Activated T-helper 9 cell treated with anti-CD3 and anti-CD28 coated beads, Interleukin-2, amount 50 U/mL, for 16 hours (primary cell): Measurements from ENCODE around the gene TNS3.

Experiments used
- DNase-seq: peaks from one replicate; pipeline ENCODE4 v3.0.0-alpha.2; 2020; ENCODE audit warnings: low read depth

Gene TNS3

GRCh38 chr7:47366211-47366610 lies 215.7 kb downstream of the TNS3 start:
- DNase-seq, result no peak

- no peak for DNase-seq
Measured at GRCh38 chr7:47362984-47363383, 218.9 kb downstream of the TNS3 start.

- DNase-seq, result no peak
Measured at GRCh38 chr7:47361746-47362215, 220.1 kb downstream of the TNS3 start.

GRCh38 chr7:47361236-47361635 lies 220.7 kb downstream of the TNS3 start:
- no peak for DNase-seq

- no peak for DNase-seq
Measured at GRCh38 chr7:47360301-47360900, 221.5 kb downstream of the TNS3 start.

- no peak for DNase-seq
Measured at GRCh38 chr7:47358944-47359588, 222.8 kb downstream of the TNS3 start.

- no peak for DNase-seq
Measured at GRCh38 chr7:47358357-47358756, 223.6 kb downstream of the TNS3 start.

GRCh38 chr7:47357863-47358262 lies 224.0 kb downstream of the TNS3 start:
- DNase-seq, result no peak

GRCh38 chr7:47357361-47357760 lies 224.6 kb downstream of the TNS3 start:
- no peak for DNase-seq

- no peak for DNase-seq
Measured at GRCh38 chr7:47356261-47356660, 225.7 kb downstream of the TNS3 start.

- DNase-seq, result no peak
Measured at GRCh38 chr7:47355684-47356083, 226.2 kb downstream of the TNS3 start.

- DNase-seq, result no peak
Measured at GRCh38 chr7:47354831-47355541, 226.9 kb downstream of the TNS3 start.

- DNase-seq, result no peak
Measured at GRCh38 chr7:47354071-47354470, 227.8 kb downstream of the TNS3 start.

GRCh38 chr7:47352394-47352968 lies 229.4 kb downstream of the TNS3 start:
- no peak for DNase-seq

GRCh38 chr7:47351233-47352154 lies 230.4 kb downstream of the TNS3 start:
- DNase-seq, result no peak

- DNase-seq, result no peak
Measured at GRCh38 chr7:47350425-47350824, 231.5 kb downstream of the TNS3 start.

- no peak for DNase-seq
Measured at GRCh38 chr7:47349401-47349800, 232.5 kb downstream of the TNS3 start.

GRCh38 chr7:47347816-47348385 lies 234.0 kb downstream of the TNS3 start:
- DNase-seq, result no peak

- DNase-seq, result no peak
Measured at GRCh38 chr7:47347346-47347745, 234.6 kb downstream of the TNS3 start.

- no peak for DNase-seq
Measured at GRCh38 chr7:47346377-47346914, 235.5 kb downstream of the TNS3 start.

- DNase-seq, result no peak
Measured at GRCh38 chr7:47345857-47346298, 236.0 kb downstream of the TNS3 start.
